Mesothelial cell of epicardium (in vitro differentiated cells): ENCODE measurements around the gene SDR42E1. TPM values are rescaled to one million over a fixed set of nuclear protein-coding genes. Genes with fewer than 3 reads are reported as not detected.

ENCODE experiments used
- DNase-seq, 2 experiments: peaks; one replicate each; pipeline ENCODE4 v3.0.0; 2021; ENCODE audit warnings: low spot score in 2 of 2; ENCODE audit not compliant: unreplicated experiment in 2 of 2
- H3K27ac Mint-ChIP-seq: 2 replicates; pipeline ENCODE4 v1.8.0; 2021; ENCODE audit warnings: mixed read lengths
- H3K27me3 Mint-ChIP-seq: 2 replicates; pipeline ENCODE4 v1.8.0; 2021; ENCODE audit warnings: low read depth, mixed read lengths
- H3K36me3 Mint-ChIP-seq: 2 replicates; pipeline ENCODE4 v1.8.0; 2021; ENCODE audit warnings: mixed read lengths
- H3K4me1 Mint-ChIP-seq: 2 replicates; pipeline ENCODE4 v1.8.0; 2021; ENCODE audit warnings: mixed read lengths
- H3K4me3 Mint-ChIP-seq: 2 replicates; pipeline ENCODE4 v1.8.0; 2021; ENCODE audit warnings: mild to moderate bottlenecking, moderate library complexity, mixed read lengths
- H3K9me3 Mint-ChIP-seq: 2 replicates; pipeline ENCODE4 v1.8.0; 2021; ENCODE audit warnings: mixed read lengths
- CTCF ChIP-seq: fragments of 200-600 bp; sonication (generic); IDR thresholded peaks from one replicate; pipeline ENCODE4 v1.5.0; 2021; ENCODE audit warnings: antibody characterized with exemption; ENCODE audit not compliant: unreplicated experiment
- total RNA-seq: library from RNA; stranded (reverse); gene quantifications from 3 replicates; pipeline ENCODE4 v1.2.1, GENCODE V29; 2021

The SDR42E1 gene
- total RNA-seq, 1 donor from 2014 or later: 0.13 TPM

- TF ChIP-seq CTCF: no peak
- Mint-ChIP-seq H3K36me3 (no peaks in the 10 kb centered on the region), H3K4me1 (peaks cover 25% of the 10 kb centered on the region), H3K9me3 (no peaks in the 10 kb centered on the region), H3K4me3 (no peak overlapping the region), H3K27ac (no peak overlapping the region), H3K27me3 (peaks cover 20% of the 10 kb centered on the region)
- DNase-seq: no peak
These were observed 36.1 kb upstream of the SDR42E1 start for GRCh38 chr16:82047374-82047773.

- H3K27me3 Mint-ChIP-seq: peaks cover 20% of the 10 kb centered on the region
- H3K4me3 Mint-ChIP-seq: no peak overlapping the region
- no peaks in the 10 kb centered on the region for H3K9me3 Mint-ChIP-seq
- peaks cover 25% of the 10 kb centered on the region for H3K4me1 Mint-ChIP-seq
- DNase-seq: no peak
- H3K27ac Mint-ChIP-seq: no peak overlapping the region
- TF ChIP-seq CTCF: no peak
- H3K36me3 Mint-ChIP-seq: no peaks in the 10 kb centered on the region
These were observed 35.7 kb upstream of the SDR42E1 start for GRCh38 chr16:82046941-82047340.

DNA sequence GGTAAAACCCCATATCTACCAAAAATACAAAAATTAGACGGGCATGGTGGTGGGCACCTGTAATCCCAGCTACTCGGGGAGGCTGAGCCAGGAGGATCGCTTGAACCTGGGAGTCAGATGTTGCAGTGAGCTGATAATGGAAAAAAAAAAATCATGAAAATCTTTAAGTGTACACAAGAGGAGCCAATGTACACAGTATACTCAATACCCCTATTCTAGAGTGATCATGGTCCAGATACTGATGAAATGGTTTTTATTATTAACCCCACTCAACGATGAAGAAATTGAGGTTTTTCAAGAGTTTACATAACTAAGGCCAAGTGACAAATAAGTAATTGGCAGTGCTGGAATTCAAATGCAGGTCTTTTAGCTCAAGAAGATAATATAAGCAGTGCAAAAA is 35.3 kb upstream of the SDR42E1 start:
- no peak overlapping the region for H3K27ac Mint-ChIP-seq
- peaks cover 25% of the 10 kb centered on the region for H3K4me1 Mint-ChIP-seq
- H3K27me3 Mint-ChIP-seq: peaks cover 20% of the 10 kb centered on the region
- H3K9me3 Mint-ChIP-seq: no peaks in the 10 kb centered on the region
- no peak for DNase-seq
- H3K4me3 Mint-ChIP-seq: no peak overlapping the region
- H3K36me3 Mint-ChIP-seq: no peaks in the 10 kb centered on the region
- no peak for TF ChIP-seq CTCF

DNA sequence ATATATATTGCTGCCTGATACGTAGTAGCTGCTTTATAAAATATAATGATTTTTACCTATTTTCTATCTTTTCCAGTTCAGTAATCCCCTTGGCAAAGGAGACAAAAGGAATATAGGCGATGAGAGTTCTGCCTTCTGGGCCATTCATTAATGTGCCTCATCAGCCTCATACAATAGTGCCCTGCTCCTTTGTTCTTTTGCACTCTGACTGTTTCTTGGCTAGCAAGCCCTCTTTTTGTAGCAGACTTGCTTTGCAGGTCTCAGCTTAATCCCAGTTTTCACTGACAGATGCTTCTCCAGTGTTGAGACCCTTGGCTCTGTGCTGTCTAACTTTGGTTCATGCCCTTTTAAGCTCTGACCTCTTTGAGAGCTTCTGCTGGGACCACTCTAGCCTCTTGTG is 34.2 kb upstream of the SDR42E1 start:
- peak overlapping the region; percentile 5 for H3K27ac Mint-ChIP-seq
- H3K9me3 Mint-ChIP-seq: no peaks in the 10 kb centered on the region
- no peaks in the 10 kb centered on the region for H3K36me3 Mint-ChIP-seq
- peaks cover 15% of the 10 kb centered on the region for H3K27me3 Mint-ChIP-seq
- no peak for DNase-seq
- TF ChIP-seq CTCF: no peak
- H3K4me3 Mint-ChIP-seq: no peak overlapping the region
- peaks cover 25% of the 10 kb centered on the region for H3K4me1 Mint-ChIP-seq

DNA sequence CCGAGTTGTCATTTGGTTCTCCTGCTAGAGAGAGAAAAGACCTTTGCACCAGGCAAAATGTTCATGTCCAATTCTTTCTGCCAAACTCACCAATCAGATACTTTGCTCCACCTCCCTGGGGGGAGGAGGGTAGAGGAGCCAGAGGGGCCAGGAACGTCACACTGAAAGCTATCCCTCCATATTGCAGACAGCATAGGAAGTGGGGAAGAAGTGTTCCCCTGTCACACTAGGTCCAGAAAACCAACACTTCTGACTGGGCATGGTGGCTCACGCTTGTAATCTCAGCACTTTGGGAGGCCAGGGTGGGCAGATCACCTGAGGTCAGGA is 33.3 kb upstream of the SDR42E1 start:
- peaks cover 25% of the 10 kb centered on the region for H3K4me1 Mint-ChIP-seq
- H3K27ac Mint-ChIP-seq: peak overlapping the region; percentile 92
- TF ChIP-seq CTCF: no peak
- H3K4me3 Mint-ChIP-seq: no peak overlapping the region
- DNase-seq: no peak
- no peaks in the 10 kb centered on the region for H3K36me3 Mint-ChIP-seq
- H3K9me3 Mint-ChIP-seq: no peaks in the 10 kb centered on the region
- peaks cover 12% of the 10 kb centered on the region for H3K27me3 Mint-ChIP-seq
